H1 (cell line): ENCODE results near the gene PHOX2A. TPM values are rescaled to one million over a fixed set of nuclear protein-coding genes. Genes with fewer than 3 reads are reported as not detected.

Source experiments
- CTCF ChIA-PET: fragments of 300-600 bp; sonication (Branson Sonifier 250); formaldehyde crosslinking; loops from one replicate; lab custom pipeline; 2021; ENCODE audit not compliant: partially characterized antibody; lab: Charles Lee
- POLR2A ChIA-PET: fragments of 300-600 bp; sonication (Branson Sonifier 250); formaldehyde crosslinking; loops from one replicate; lab custom pipeline; 2021; ENCODE audit warnings: inconsistent platforms; ENCODE audit not compliant: partially characterized antibody; lab: Charles Lee
- DNase-seq, 2 experiments: peaks; one replicate each; pipeline versions ENCODE4 v3.0.0 to v3.0.0-alpha.2; 2010 to 2022; ENCODE audit warnings: low spot score in 2 of 2, low read depth in 1 of 2, mixed read lengths in 1 of 2
- FAIRE-seq: peaks from 2 replicates; lab custom pipeline; 2011; peaks lifted over from hg19 to GRCh38; lab: Jason Lieb, UNC
- H2AFZ ChIP-seq: 2 replicates; pipeline ENCODE4 v1.8.1; 2012; ENCODE audit warnings: low read length, inconsistent platforms
- H2AK5ac ChIP-seq: 2 replicates; pipeline ENCODE4 v1.6.1; 2013; ENCODE audit warnings: low read depth, low read length
- H2BK120ac ChIP-seq: replicated peaks from 2 replicates; pipeline ENCODE3; 2013; ENCODE audit warnings: low read depth, low read length, inconsistent platforms
- H2BK12ac ChIP-seq: 2 replicates; pipeline ENCODE4 v1.6.1; 2013; ENCODE audit warnings: low read depth, low read length
- H2BK15ac ChIP-seq: 2 replicates; pipeline ENCODE4 v1.6.1; 2013; ENCODE audit warnings: low read length
- H2BK20ac ChIP-seq: 2 replicates; pipeline ENCODE4 v1.6.1; 2013; ENCODE audit warnings: low read length
- H2BK5ac ChIP-seq: 2 replicates; pipeline ENCODE4 v1.6.1; 2013; ENCODE audit warnings: low read depth, low read length
- H3K14ac ChIP-seq: 2 replicates; pipeline ENCODE4 v1.6.1; 2013; ENCODE audit warnings: inconsistent platforms; ENCODE audit not compliant: insufficient read length
- H3K18ac ChIP-seq: 2 replicates; pipeline ENCODE4 v1.6.1; 2013; ENCODE audit warnings: low read length; ENCODE audit errors: extremely low read depth
- H3K23ac ChIP-seq: 2 replicates; pipeline ENCODE4 v1.6.1; 2013; ENCODE audit warnings: inconsistent platforms; ENCODE audit not compliant: insufficient read length
- H3K23me2 ChIP-seq: 2 replicates; pipeline ENCODE4 v1.6.1; 2013; ENCODE audit warnings: low read depth, low read length
- H3K27ac ChIP-seq: 2 replicates; pipeline ENCODE4 v1.6.1; 2011; ENCODE audit warnings: low read depth, low read length, inconsistent platforms
- H3K27me3 ChIP-seq, 4 experiments: replicated peaks in 1 of 4; 1 replicate in 1 of 4; 2 replicates in 3 of 4; pipeline versions ENCODE4 v1.6.1 to v1.8.1; 2011 to 2013; ENCODE audit warnings: low read length in 3 of 4, mild to moderate bottlenecking in 3 of 4, inconsistent platforms in 2 of 4, mixed read lengths in 2 of 4, moderate library complexity in 1 of 4; ENCODE audit not compliant: control insufficient read depth in 3 of 4, insufficient read depth in 3 of 4; ENCODE audit errors: extremely low read depth in 1 of 4
- H3K36me3 ChIP-seq, 4 experiments: 2 replicates each; pipeline versions ENCODE4 v1.6.1 to v1.8.1; 2011 to 2013; ENCODE audit warnings: mild to moderate bottlenecking in 4 of 4, low read length in 3 of 4, moderate library complexity in 2 of 4, control low read depth in 1 of 4, inconsistent platforms in 1 of 4; ENCODE audit not compliant: insufficient read depth in 4 of 4, control insufficient read depth in 2 of 4
- H3K4ac ChIP-seq: replicated peaks from 2 replicates; pipeline ENCODE3; 2013; ENCODE audit warnings: low read length, low read depth, mixed read lengths, inconsistent platforms; ENCODE audit not compliant: insufficient read length
- H3K4me1 ChIP-seq, 4 experiments: replicated peaks in 1 of 4; 1 replicate in 1 of 4; 2 replicates in 3 of 4; pipeline versions ENCODE4 v1.6.1 to v1.8.1; 2011 to 2013; ENCODE audit warnings: low read length in 3 of 4, inconsistent platforms in 2 of 4, mixed read lengths in 1 of 4; ENCODE audit not compliant: insufficient read depth in 4 of 4, control insufficient read depth in 3 of 4
- H3K4me2 ChIP-seq, 2 experiments: 2 replicates each; pipeline versions ENCODE4 v1.6.1 to v1.8.1; 2011 to 2013; ENCODE audit warnings: low read depth in 2 of 2, low read length in 2 of 2, control low read depth in 1 of 2, inconsistent platforms in 1 of 2, mild to moderate bottlenecking in 1 of 2; ENCODE audit not compliant: insufficient read depth in 1 of 2
- H3K4me3 ChIP-seq, 4 experiments: fragments of 200-600, 300-600 bp in 1 of 4; sonication (generic), shearing (Covaris generic), sonication (Bioruptor Twin) in 1 of 4; 2 replicates each; pipeline versions ENCODE4 v1.5.1 to v1.8.1; 2011 to 2016; ENCODE audit warnings: low read length in 4 of 4, low read depth in 3 of 4, control low read depth in 2 of 4, inconsistent platforms in 2 of 4, mild to moderate bottlenecking in 2 of 4, mixed read lengths in 1 of 4, moderate library complexity in 1 of 4; ENCODE audit not compliant: insufficient read depth in 2 of 4; ENCODE audit errors: extremely low read depth in 1 of 4
- H3K56ac ChIP-seq: replicated peaks from 2 replicates; pipeline ENCODE3; 2013; ENCODE audit warnings: low read depth, mild to moderate bottlenecking, mixed read lengths, low read length, inconsistent platforms; ENCODE audit not compliant: insufficient read length
- H3K79me1 ChIP-seq: 2 replicates; pipeline ENCODE4 v1.6.1; 2013; ENCODE audit warnings: low read depth, low read length, control low read depth
- H3K79me2 ChIP-seq, 2 experiments: 2 replicates each; pipeline versions ENCODE4 v1.6.1 to v1.8.1; 2012 to 2013; ENCODE audit warnings: low read length in 2 of 2, mild to moderate bottlenecking in 2 of 2, inconsistent platforms in 1 of 2; ENCODE audit not compliant: insufficient read depth in 2 of 2, control insufficient read depth in 1 of 2
- H3K9ac ChIP-seq, 4 experiments: replicated peaks in 1 of 4; 1 replicate in 1 of 4; 2 replicates in 3 of 4; pipeline versions ENCODE4 v1.6.1 to v1.8.1; 2011 to 2013; ENCODE audit warnings: low read depth in 3 of 4, low read length in 3 of 4, control low read depth in 2 of 4, mild to moderate bottlenecking in 2 of 4, moderate library complexity in 2 of 4, inconsistent platforms in 1 of 4; ENCODE audit errors: extremely low read depth in 1 of 4
- H3K9me3 ChIP-seq, 2 experiments: 2 replicates each; pipeline versions ENCODE4 v1.6.1 to v1.8.1; 2012 to 2013; ENCODE audit warnings: mild to moderate bottlenecking in 2 of 2, moderate library complexity in 2 of 2, control low read depth in 1 of 2, inconsistent platforms in 1 of 2, low read depth in 1 of 2, low read length in 1 of 2, mixed read lengths in 1 of 2; ENCODE audit not compliant: insufficient read depth in 2 of 2
- H4K20me1 ChIP-seq, 2 experiments: replicated peaks in 1 of 2; 2 replicates each; pipeline versions ENCODE3 to v1.8.1; 2011 to 2013; ENCODE audit warnings: inconsistent platforms in 2 of 2, low read length in 2 of 2, mild to moderate bottlenecking in 1 of 2; ENCODE audit not compliant: insufficient read depth in 2 of 2, control insufficient read depth in 1 of 2
- H4K5ac ChIP-seq: 2 replicates; pipeline ENCODE4 v1.6.1; 2013; ENCODE audit warnings: low read length, low read depth, mixed read lengths, inconsistent platforms; ENCODE audit not compliant: insufficient read length
- H4K8ac ChIP-seq: 2 replicates; pipeline ENCODE4 v1.8.0; 2013; ENCODE audit warnings: mild to moderate bottlenecking, moderate library complexity, low read length, inconsistent platforms; ENCODE audit not compliant: insufficient read depth; ENCODE audit errors: extremely low read depth
- H4K91ac ChIP-seq: replicated peaks from 2 replicates; pipeline ENCODE3; 2013; ENCODE audit warnings: low read length, mixed read lengths, inconsistent platforms; ENCODE audit not compliant: insufficient read length
- BACH1 ChIP-seq: IDR thresholded peaks from 2 replicates; pipeline ENCODE4 v1.6.1; 2012; ENCODE audit warnings: low read length, improper control_type of control experiment
- CBX5 ChIP-seq: fragments of 300-800, 300-1000 bp; sonication (generic); IDR thresholded peaks from 2 replicates; pipeline ENCODE4 v1.7.1; 2016; ENCODE audit warnings: antibody characterized with exemption, low read length, low read depth
- CHD2 ChIP-seq: IDR thresholded peaks from 2 replicates; pipeline ENCODE4 v1.6.1; 2012; ENCODE audit warnings: low read length, improper control_type of control experiment
- CTBP2 ChIP-seq: IDR thresholded peaks from 2 replicates; pipeline ENCODE4 v1.7.0; 2011; ENCODE audit warnings: borderline replicate concordance, mild to moderate bottlenecking, moderate library complexity, mixed read lengths, low read length; ENCODE audit not compliant: insufficient read depth, insufficient read length
- EGR1 ChIP-seq: IDR thresholded peaks from 2 replicates; pipeline ENCODE4 v1.6.1; 2011; ENCODE audit warnings: low read depth, low read length, borderline replicate concordance
- MAFK ChIP-seq: IDR thresholded peaks from 2 replicates; pipeline ENCODE4 v1.6.1; 2012; ENCODE audit warnings: low read depth, mild to moderate bottlenecking, improper control_type of control experiment, low read length
- POLR2A ChIP-seq, 2 experiments: IDR thresholded peaks; 1 replicate in 1 of 2; 2 replicates in 1 of 2; pipeline ENCODE4 v1.6.1; 2011; ENCODE audit warnings: low read depth in 2 of 2, low read length in 2 of 2, mild to moderate bottlenecking in 2 of 2; ENCODE audit errors: control extremely low read depth in 1 of 2
- RFX5 ChIP-seq: IDR thresholded peaks from 2 replicates; pipeline ENCODE4 v1.6.1; 2011; ENCODE audit warnings: low read depth, low read length, improper control_type of control experiment, borderline replicate concordance
- SIX5 ChIP-seq: IDR thresholded peaks from 2 replicates; pipeline ENCODE4 v1.6.1; 2011; ENCODE audit warnings: mild to moderate bottlenecking, low read depth, low read length
- SP2 ChIP-seq: IDR thresholded peaks from 2 replicates; pipeline ENCODE4 v1.6.1; 2012; ENCODE audit warnings: mild to moderate bottlenecking, low read length, inconsistent platforms
- TCF12 ChIP-seq: IDR thresholded peaks from 2 replicates; pipeline ENCODE4 v1.6.1; 2011; ENCODE audit warnings: low read depth, mild to moderate bottlenecking, low read length
- WGBS, 2 experiments: shearing (Covaris generic) in 1 of 2; methylation state at CpG; one replicate each; pipeline versions ENCODE4 v1.1.6 to v1.1.7; 2013 to 2015; ENCODE audit warnings: low lambda C conversion rate in 2 of 2, mixed read lengths in 2 of 2, inconsistent platforms in 1 of 2, low coverage in 1 of 2, missing lambda C conversion rate in 1 of 2; ENCODE audit not compliant: insufficient replicate concordance in 2 of 2, insufficient coverage in 1 of 2, insufficient read length in 1 of 2; ENCODE audit errors: extremely low coverage in 1 of 2, missing lambda C conversion rate in 1 of 2; 5-methylcytosine and 5-hydroxymethylcytosine counted together
- polyA plus RNA-seq, 7 experiments: library from polyadenylated mRNA; depleted of rRNA in 3 of 7; stranded (reverse) in 5 of 7; unstranded in 2 of 7; fragments of >200 nt in 5 of 7; fragments of 200-250 nt in 2 of 7; gene quantifications; 1 replicate in 5 of 7; 2 replicates in 1 of 7; 4 replicates in 1 of 7; pipeline versions ENCODE4 v1.2.1 to v1.2.3, GENCODE V29; 2011 to 2013; ENCODE audit warnings: missing spikeins in 2 of 7, mixed read lengths in 2 of 7
- total RNA-seq: library from RNA; stranded (reverse); fragmentation: NEBNext Ultra II Directional; extraction: Animal tissue kit (Norgen Biotek cat#: 25700); gene quantifications from 2 replicates; pipeline ENCODE4 v1.2.1, GENCODE V29; 2021
- TF ChIP-seq, protein P1 (sequence below): IDR thresholded peaks from 2 replicates; pipeline ENCODE4 v1.6.1; 2012; ENCODE audit warnings: low read length, inconsistent platforms

Gene PHOX2A
- total and polyA plus RNA-seq, 2 of the 8 experiments (the other 6 are each of a cell fraction or from before 2014, with no cell fraction given): 0.67 TPM; not detected in 1

DNA sequence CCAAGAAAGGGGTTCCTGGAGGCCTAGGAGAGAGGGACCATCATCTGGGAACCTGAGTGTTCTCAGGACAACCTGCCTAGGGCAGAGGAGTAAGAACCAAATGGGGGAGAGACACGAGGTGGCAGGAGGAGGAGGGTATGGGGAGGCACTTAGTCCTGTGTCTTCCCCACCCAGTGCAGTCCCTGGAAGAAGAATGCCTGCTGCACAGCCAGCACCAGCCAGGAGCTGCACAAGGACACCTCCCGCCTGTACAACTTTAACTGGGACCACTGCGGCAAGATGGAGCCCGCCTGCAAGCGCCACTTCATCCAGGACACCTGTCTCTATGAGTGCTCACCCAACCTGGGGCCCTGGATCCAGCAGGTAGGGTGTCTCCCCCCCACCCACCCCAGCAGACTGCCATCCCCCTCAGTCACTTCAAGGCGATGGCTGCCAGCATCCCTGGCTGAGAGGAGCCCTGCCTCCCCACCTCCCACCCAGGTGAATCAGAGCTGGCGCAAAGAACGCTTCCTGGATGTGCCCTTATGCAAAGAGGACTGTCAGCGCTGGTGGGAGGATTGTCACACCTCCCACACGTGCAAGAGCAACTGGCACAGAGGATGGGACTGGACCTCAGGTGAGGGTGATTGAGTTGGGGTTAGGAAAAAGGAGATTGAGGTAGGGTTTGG lies 23.1 kb downstream of the PHOX2A start:
- Histone ChIP-seq H2AFZ (no peak overlapping the region), H3K4me1 (peaks cover 9 to 11% (median 10%) of the 10 kb centered on the region in 4 experiments; a peak in 6 of 7 replicates), H4K91ac (no peak overlapping the region), H4K8ac (no peak overlapping the region), H3K23me2 (peaks cover 15% of the 10 kb centered on the region), H3K56ac (no peak overlapping the region), H3K23ac (no peak overlapping the region), H2BK120ac (no peak overlapping the region), H4K20me1 (peaks cover 0 to 3% of the 10 kb centered on the region in 2 experiments), H3K36me3 (no peaks in the 10 kb centered on the region), H3K4me3 (no peak overlapping the region), H2BK15ac (no peak overlapping the region; the same call in 1 of the 2 replicates), H3K79me1 (peaks cover 3% of the 10 kb centered on the region), H2BK5ac (no peak overlapping the region), H3K4ac (no peak overlapping the region), H3K27ac (no peak overlapping the region), H3K27me3 (no peaks in the 10 kb centered on the region; a peak in 2 of 7 replicates), H3K18ac (no peak overlapping the region), H2BK12ac (no peak overlapping the region), H2BK20ac (no peak overlapping the region), H3K14ac (no peak overlapping the region), H4K5ac (no peak overlapping the region), H3K9me3 (no peaks in the 10 kb centered on the region), H3K79me2 (peaks cover 0 to 9% of the 10 kb centered on the region in 2 experiments; a peak in 2 of 4 replicates), H3K4me2 (no peak overlapping the region), H3K9ac (no peak overlapping the region), H2AK5ac (no peak overlapping the region)
- WGBS, 2 experiments: 87% methylated on average over 10 of the region's 10 CpGs; no CpG with 5 or more reads in 1 of the 2 experiments
- TF ChIP-seq CTBP2: no peak
- TF ChIP-seq CHD2: no peak
- no peak for TF ChIP-seq CBX5
- TF ChIP-seq BACH1: no peak
- TF ChIP-seq, protein P1, sequence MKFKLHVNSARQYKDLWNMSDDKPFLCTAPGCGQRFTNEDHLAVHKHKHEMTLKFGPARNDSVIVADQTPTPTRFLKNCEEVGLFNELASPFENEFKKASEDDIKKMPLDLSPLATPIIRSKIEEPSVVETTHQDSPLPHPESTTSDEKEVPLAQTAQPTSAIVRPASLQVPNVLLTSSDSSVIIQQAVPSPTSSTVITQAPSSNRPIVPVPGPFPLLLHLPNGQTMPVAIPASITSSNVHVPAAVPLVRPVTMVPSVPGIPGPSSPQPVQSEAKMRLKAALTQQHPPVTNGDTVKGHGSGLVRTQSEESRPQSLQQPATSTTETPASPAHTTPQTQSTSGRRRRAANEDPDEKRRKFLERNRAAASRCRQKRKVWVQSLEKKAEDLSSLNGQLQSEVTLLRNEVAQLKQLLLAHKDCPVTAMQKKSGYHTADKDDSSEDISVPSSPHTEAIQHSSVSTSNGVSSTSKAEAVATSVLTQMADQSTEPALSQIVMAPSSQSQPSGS: no peak
- no peak for TF ChIP-seq RFX5
- no peak for TF ChIP-seq TCF12
- no peak for TF ChIP-seq MAFK
- no peak for TF ChIP-seq EGR1
- TF ChIP-seq POLR2A (IDR thresholded peaks at IDR 0.05; ENCODE audit: control extremely low read depth in 1 of 2, low read depth in 2 of 2, low read length in 2 of 2): no peak
- no peak for TF ChIP-seq SP2
- TF ChIP-seq SIX5: no peak
- DNase-seq: no peak
- ChIA-PET POLR2A (interaction anchor here (0.9 to 9.9 kb wide), 2 partner anchors 12 to 17 kb away, joined by 4 to 160 read pairs; no protein-coding TSS in a partner anchor), CTCF (interaction anchor here (1.0 to 2.1 kb wide), 4 partner anchors 9 to 106 kb away, joined by 3 to 9 read pairs (median 4); no protein-coding TSS in a partner anchor)
- FAIRE-seq: no peak
